AG09319 (cell line): ENCODE measurements around the gene WDFY3.

Experiments used
- DNase-seq: peaks from one replicate; pipeline ENCODE4 v3.0.0-alpha.2; 2010; ENCODE audit warnings: low read depth; ENCODE audit errors: extremely low read depth
- TF ChIP-seq, protein P1 (sequence below): IDR thresholded peaks from 2 replicates; pipeline ENCODE4 v1.5.1; 2011; ENCODE audit warnings: low read depth, mild to moderate bottlenecking, inconsistent platforms, low read length, moderate library complexity

WDFY3 gene, protein sequence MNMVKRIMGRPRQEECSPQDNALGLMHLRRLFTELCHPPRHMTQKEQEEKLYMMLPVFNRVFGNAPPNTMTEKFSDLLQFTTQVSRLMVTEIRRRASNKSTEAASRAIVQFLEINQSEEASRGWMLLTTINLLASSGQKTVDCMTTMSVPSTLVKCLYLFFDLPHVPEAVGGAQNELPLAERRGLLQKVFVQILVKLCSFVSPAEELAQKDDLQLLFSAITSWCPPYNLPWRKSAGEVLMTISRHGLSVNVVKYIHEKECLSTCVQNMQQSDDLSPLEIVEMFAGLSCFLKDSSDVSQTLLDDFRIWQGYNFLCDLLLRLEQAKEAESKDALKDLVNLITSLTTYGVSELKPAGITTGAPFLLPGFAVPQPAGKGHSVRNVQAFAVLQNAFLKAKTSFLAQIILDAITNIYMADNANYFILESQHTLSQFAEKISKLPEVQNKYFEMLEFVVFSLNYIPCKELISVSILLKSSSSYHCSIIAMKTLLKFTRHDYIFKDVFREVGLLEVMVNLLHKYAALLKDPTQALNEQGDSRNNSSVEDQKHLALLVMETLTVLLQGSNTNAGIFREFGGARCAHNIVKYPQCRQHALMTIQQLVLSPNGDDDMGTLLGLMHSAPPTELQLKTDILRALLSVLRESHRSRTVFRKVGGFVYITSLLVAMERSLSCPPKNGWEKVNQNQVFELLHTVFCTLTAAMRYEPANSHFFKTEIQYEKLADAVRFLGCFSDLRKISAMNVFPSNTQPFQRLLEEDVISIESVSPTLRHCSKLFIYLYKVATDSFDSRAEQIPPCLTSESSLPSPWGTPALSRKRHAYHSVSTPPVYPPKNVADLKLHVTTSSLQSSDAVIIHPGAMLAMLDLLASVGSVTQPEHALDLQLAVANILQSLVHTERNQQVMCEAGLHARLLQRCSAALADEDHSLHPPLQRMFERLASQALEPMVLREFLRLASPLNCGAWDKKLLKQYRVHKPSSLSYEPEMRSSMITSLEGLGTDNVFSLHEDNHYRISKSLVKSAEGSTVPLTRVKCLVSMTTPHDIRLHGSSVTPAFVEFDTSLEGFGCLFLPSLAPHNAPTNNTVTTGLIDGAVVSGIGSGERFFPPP (N-terminal part only)

GRCh38 chr4:84966382-84967242, at the start of gene WDFY3:
Gene WDFY3, minus strand, starts transcription at chr4:84966690. Its CDS starts 106,099 bp downstream, at chr4:84860591.
- peak; percentile 75 for DNase-seq
- TF ChIP-seq, protein P1, sequence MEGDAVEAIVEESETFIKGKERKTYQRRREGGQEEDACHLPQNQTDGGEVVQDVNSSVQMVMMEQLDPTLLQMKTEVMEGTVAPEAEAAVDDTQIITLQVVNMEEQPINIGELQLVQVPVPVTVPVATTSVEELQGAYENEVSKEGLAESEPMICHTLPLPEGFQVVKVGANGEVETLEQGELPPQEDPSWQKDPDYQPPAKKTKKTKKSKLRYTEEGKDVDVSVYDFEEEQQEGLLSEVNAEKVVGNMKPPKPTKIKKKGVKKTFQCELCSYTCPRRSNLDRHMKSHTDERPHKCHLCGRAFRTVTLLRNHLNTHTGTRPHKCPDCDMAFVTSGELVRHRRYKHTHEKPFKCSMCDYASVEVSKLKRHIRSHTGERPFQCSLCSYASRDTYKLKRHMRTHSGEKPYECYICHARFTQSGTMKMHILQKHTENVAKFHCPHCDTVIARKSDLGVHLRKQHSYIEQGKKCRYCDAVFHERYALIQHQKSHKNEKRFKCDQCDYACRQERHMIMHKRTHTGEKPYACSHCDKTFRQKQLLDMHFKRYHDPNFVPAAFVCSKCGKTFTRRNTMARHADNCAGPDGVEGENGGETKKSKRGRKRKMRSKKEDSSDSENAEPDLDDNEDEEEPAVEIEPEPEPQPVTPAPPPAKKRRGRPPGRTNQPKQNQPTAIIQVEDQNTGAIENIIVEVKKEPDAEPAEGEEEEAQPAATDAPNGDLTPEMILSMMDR = peak; percentile 10

DNA sequence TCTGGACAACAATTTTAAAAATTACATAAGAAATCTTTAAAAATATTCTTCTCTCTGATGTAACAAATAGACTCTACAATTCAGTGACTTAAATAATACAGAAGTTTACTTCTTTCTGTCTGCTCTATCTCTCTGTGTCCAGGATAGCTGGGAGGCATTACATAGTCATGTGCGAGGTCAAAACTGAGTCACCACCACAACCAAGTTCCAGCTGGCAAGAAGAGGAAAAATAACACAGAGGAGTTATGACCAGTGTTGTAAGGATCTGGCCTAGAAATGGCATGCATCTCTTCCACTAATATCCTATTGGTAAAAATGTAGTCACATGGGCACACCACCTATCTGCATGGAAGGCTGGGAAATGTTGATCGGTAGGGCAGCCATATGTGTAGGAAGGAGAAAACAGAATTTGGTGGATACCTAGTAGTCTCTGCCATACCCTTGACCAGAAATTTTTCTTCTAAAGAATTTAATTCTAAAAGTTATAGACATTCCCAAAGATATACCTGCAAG, 39.4 kb upstream of the WDFY3 start:
- DNase-seq = peak; percentile 22
- TF ChIP-seq, protein P1 = no peak

- TF ChIP-seq, protein P1 = no peak
- no peak for DNase-seq
These were observed 33.9 kb upstream of the WDFY3 start for GRCh38 chr4:85000343-85000742.

DNA sequence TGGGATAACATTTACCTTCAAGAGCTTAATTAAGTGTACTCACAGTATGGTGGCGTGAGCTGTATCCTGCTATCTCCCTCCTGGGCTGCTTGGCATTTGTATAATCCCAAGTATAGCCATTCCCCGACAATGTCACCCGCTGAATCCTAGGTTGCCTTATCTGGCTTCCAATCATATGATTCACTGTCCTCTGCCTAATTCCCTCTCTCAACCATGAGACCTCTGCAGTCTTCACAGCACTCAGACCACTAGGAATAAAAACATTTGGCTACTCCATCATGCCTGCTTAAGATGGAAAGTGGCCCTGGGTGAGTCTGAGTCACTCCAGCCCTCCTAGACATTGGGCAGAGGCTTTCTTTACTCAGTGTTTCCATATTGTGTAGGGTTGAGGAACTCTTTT, 28.9 kb upstream of the WDFY3 start:
- DNase-seq = no peak
- TF ChIP-seq, protein P1 = no peak

DNA sequence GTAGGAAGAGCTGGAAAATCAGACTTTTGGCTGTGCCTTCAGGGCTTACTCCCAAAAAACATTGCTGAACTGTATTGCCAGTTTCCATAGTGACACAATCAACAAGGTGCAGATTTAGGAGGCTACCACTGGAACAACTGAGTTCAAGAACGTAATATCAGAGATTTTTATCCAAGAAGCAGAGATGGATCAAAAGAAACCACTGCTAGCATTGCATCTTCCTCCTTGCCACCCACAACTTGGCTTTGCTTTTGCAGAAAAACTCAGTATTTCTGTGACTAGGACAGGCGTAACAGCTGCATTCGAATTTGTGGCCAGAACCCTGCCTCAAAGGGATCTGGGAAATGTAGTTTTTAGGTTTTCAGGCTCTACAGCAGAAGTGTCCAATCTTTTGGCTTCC, 27.8 kb upstream of the WDFY3 start:
- no peak for DNase-seq
- TF ChIP-seq, protein P1 = no peak

- DNase-seq = no peak
- TF ChIP-seq, protein P1 = no peak
These were observed 19.5 kb upstream of the WDFY3 start for GRCh38 chr4:84985952-84986351.
